DND-41 (cell line): Measurements from ENCODE around the gene TIA1.
"Not testable (repeated sequence)": the region's sequence is repeated elsewhere in the genome, so short reads cannot be mapped to it uniquely, and the experiment has no call there.

Source experiments
- ATAC-seq: fragments of 200-7000 bp; cut with Tn5 transposase; 3 replicates; pipeline ENCODE4 v1.9.1; 2021; ENCODE audit warnings: low read depth; ENCODE audit not compliant: insufficient read depth
- DNase-seq: peaks from one replicate; pipeline ENCODE4 v3.0.0-alpha.2; 2020
- H2AFZ ChIP-seq: 2 replicates; pipeline ENCODE4 v1.6.0; 2012; ENCODE audit warnings: low read depth, low read length
- H3K27ac ChIP-seq: 2 replicates; pipeline ENCODE4 v1.5.1; 2012; ENCODE audit warnings: low read length, inconsistent platforms
- H3K27me3 ChIP-seq: fragments of 200-600 bp; sonication (generic); 2 replicates; pipeline ENCODE4 v1.6.0; 2012; ENCODE audit warnings: low read length, mild to moderate bottlenecking, inconsistent platforms; ENCODE audit not compliant: insufficient read depth, poor library complexity
- H3K36me3 ChIP-seq: 2 replicates; pipeline ENCODE4 v1.5.1; 2012; ENCODE audit warnings: low read length, inconsistent platforms; ENCODE audit not compliant: insufficient read depth
- H3K4me1 ChIP-seq: 2 replicates; pipeline ENCODE4 v1.5.1; 2012; ENCODE audit warnings: mild to moderate bottlenecking, low read length; ENCODE audit not compliant: insufficient read depth
- H3K4me2 ChIP-seq: 2 replicates; pipeline ENCODE4 v1.6.0; 2012; ENCODE audit warnings: mild to moderate bottlenecking, moderate library complexity, low read length, inconsistent platforms; ENCODE audit not compliant: insufficient read depth
- H3K4me3 ChIP-seq, 2 experiments: fragments of 200-600 bp in 1 of 2; shearing (Covaris generic) in 1 of 2; 2 replicates each; pipeline ENCODE4 v1.5.1; 2012 to 2016; ENCODE audit warnings: inconsistent platforms in 2 of 2, low read length in 2 of 2, mild to moderate bottlenecking in 2 of 2, low read depth in 1 of 2, moderate library complexity in 1 of 2
- H3K79me2 ChIP-seq: 2 replicates; pipeline ENCODE4 v1.6.0; 2012; ENCODE audit warnings: low read length, inconsistent platforms; ENCODE audit not compliant: insufficient read depth
- H3K9ac ChIP-seq: 2 replicates; pipeline ENCODE4 v1.6.0; 2012; ENCODE audit warnings: low read depth, mild to moderate bottlenecking, inconsistent platforms, low read length, moderate library complexity
- H3K9me3 ChIP-seq: 2 replicates; pipeline ENCODE4 v1.5.1; 2012; ENCODE audit warnings: low read length, moderate library complexity, mild to moderate bottlenecking, inconsistent platforms; ENCODE audit not compliant: insufficient read depth, severe bottlenecking
- H4K20me1 ChIP-seq: 2 replicates; pipeline ENCODE4 v1.6.0; 2012; ENCODE audit warnings: low read length; ENCODE audit not compliant: insufficient read depth
- CTCF ChIP-seq: IDR thresholded peaks from 2 replicates; pipeline ENCODE4 v1.5.1; 2012; ENCODE audit warnings: borderline replicate concordance, low read length, moderate library complexity, mild to moderate bottlenecking; ENCODE audit not compliant: poor library complexity, severe bottlenecking; ENCODE audit errors: extremely low read depth
- EZH2 ChIP-seq: IDR thresholded peaks from 3 replicates; pipeline ENCODE4 v1.6.1; 2012; ENCODE audit warnings: borderline replicate concordance, low read depth, mild to moderate bottlenecking, moderate library complexity, low read length, inconsistent platforms; ENCODE audit not compliant: severe bottlenecking

TIA1 gene

GRCh38 chr2:70188460-70188859, 60.0 kb downstream of the TIA1 start:
- DNase-seq (no peak), ATAC-seq (no peak)
- H3K36me3 ChIP-seq: no peaks in the 10 kb centered on the region
- peaks cover 24% of the 10 kb centered on the region for H3K4me1 ChIP-seq
- H3K9me3 ChIP-seq: no peaks in the 10 kb centered on the region
- H2AFZ ChIP-seq: no peak overlapping the region
- TF ChIP-seq CTCF: no peak
- no peak for TF ChIP-seq EZH2
- H3K27me3 ChIP-seq: no peaks in the 10 kb centered on the region
- H3K9ac ChIP-seq: no peak overlapping the region
- H3K4me3 ChIP-seq: no peak overlapping the region
- H4K20me1 ChIP-seq: no peaks in the 10 kb centered on the region
- H3K79me2 ChIP-seq: peaks cover 30% of the 10 kb centered on the region
- H3K4me2 ChIP-seq: 0 out of 2 replicates have a peak overlapping the region, but pooled peaks have one; percentile 2
- H3K27ac ChIP-seq: no peak overlapping the region

- not testable (repeated sequence) for H3K4me2 ChIP-seq, H3K27ac ChIP-seq, H3K9ac ChIP-seq, H4K20me1 ChIP-seq, H3K4me3 ChIP-seq, H3K27me3 ChIP-seq, DNase-seq, ATAC-seq, H2AFZ ChIP-seq, H3K36me3 ChIP-seq, H3K9me3 ChIP-seq
- peaks cover 24% of the 10 kb centered on the region for H3K4me1 ChIP-seq
- peaks cover 30% of the 10 kb centered on the region for H3K79me2 ChIP-seq
Measured at GRCh38 chr2:70187170-70187569, 61.3 kb downstream of the TIA1 start.

GRCh38 chr2:70182689-70183088, 65.7 kb downstream of the TIA1 start:
- peaks cover 41% of the 10 kb centered on the region for H3K36me3 ChIP-seq
- no peaks in the 10 kb centered on the region for H3K27me3 ChIP-seq
- no peak overlapping the region for H2AFZ ChIP-seq
- no peaks in the 10 kb centered on the region for H4K20me1 ChIP-seq
- H3K4me1 ChIP-seq: no peaks in the 10 kb centered on the region
- no peak overlapping the region for H3K9ac ChIP-seq
- H3K4me3 ChIP-seq: no peak overlapping the region
- DNase-seq (no peak), ATAC-seq (no peak)
- H3K9me3 ChIP-seq: no peaks in the 10 kb centered on the region
- H3K27ac ChIP-seq: no peak overlapping the region
- peaks cover 9% of the 10 kb centered on the region for H3K79me2 ChIP-seq
- no peak for TF ChIP-seq EZH2
- TF ChIP-seq CTCF: no peak
- H3K4me2 ChIP-seq: no peak overlapping the region

- Histone ChIP-seq H3K4me2 (no peak overlapping the region), H2AFZ (no peak overlapping the region), H3K27me3 (no peaks in the 10 kb centered on the region), H4K20me1 (no peaks in the 10 kb centered on the region), H3K79me2 (peaks cover 9% of the 10 kb centered on the region; the same call in 1 of the 2 replicates), H3K9ac (no peak overlapping the region), H3K9me3 (no peaks in the 10 kb centered on the region), H3K27ac (no peak overlapping the region), H3K36me3 (peaks cover 51% of the 10 kb centered on the region), H3K4me3 (no peak overlapping the region), H3K4me1 (no peaks in the 10 kb centered on the region)
- ATAC-seq: no peak
- no peak for TF ChIP-seq EZH2
- no peak for TF ChIP-seq CTCF
- no peak for DNase-seq
Measured at GRCh38 chr2:70181363-70181956, 67.0 kb downstream of the TIA1 start.
